Endodermal cell (in vitro differentiated cells): ENCODE measurements around the gene DDHD1. TPM values are rescaled to one million over a fixed set of nuclear protein-coding genes. Genes with fewer than 3 reads are reported as not detected.

Source experiments
- DNase-seq: peaks from one replicate; pipeline ENCODE4 v3.0.0-alpha.2; 2017
- H3K27ac ChIP-seq: 2 replicates; pipeline ENCODE4 v1.5.1; 2013; ENCODE audit warnings: mild to moderate bottlenecking, low read depth, low read length, moderate library complexity
- H3K27me3 ChIP-seq: 2 replicates; pipeline ENCODE4 v1.6.1; 2013; ENCODE audit warnings: mild to moderate bottlenecking, low read length, moderate library complexity; ENCODE audit not compliant: insufficient read depth, control insufficient read depth, poor library complexity, severe bottlenecking
- H3K36me3 ChIP-seq: 2 replicates; pipeline ENCODE4 v1.7.0; 2013; ENCODE audit warnings: mild to moderate bottlenecking, low read length, moderate library complexity; ENCODE audit not compliant: control insufficient read depth, insufficient read depth
- H3K4me1 ChIP-seq: one replicate; pipeline ENCODE4 v1.7.0; 2013; ENCODE audit warnings: low read length; ENCODE audit not compliant: control insufficient read depth, insufficient read depth
- H3K4me3 ChIP-seq: 2 replicates; pipeline ENCODE4 v1.5.1; 2013; ENCODE audit warnings: mild to moderate bottlenecking, low read length, moderate library complexity
- H3K9ac ChIP-seq: 2 replicates; pipeline ENCODE4 v1.6.1; 2013; ENCODE audit warnings: mild to moderate bottlenecking, low read length, moderate library complexity; ENCODE audit not compliant: poor library complexity, severe bottlenecking; ENCODE audit errors: extremely low read depth
- H3K9me3 ChIP-seq: 2 replicates; pipeline ENCODE4 v1.6.1; 2013; ENCODE audit warnings: mild to moderate bottlenecking, low read length, moderate library complexity; ENCODE audit not compliant: control insufficient read depth
- H3K27ac Mint-ChIP-seq: 2 replicates; pipeline ENCODE4 v1.8.0; 2020; ENCODE audit warnings: mixed read lengths
- H3K27me3 Mint-ChIP-seq: 2 replicates; pipeline ENCODE4 v1.8.0; 2021; ENCODE audit warnings: mild to moderate bottlenecking, mixed read lengths; ENCODE audit not compliant: insufficient read depth
- H3K36me3 Mint-ChIP-seq: 2 replicates; pipeline ENCODE4 v1.8.0; 2020; ENCODE audit warnings: low read depth, mixed read lengths
- H3K4me1 Mint-ChIP-seq: 2 replicates; pipeline ENCODE4 v1.8.0; 2020; ENCODE audit warnings: mixed read lengths
- H3K4me3 Mint-ChIP-seq: 2 replicates; pipeline ENCODE4 v1.8.0; 2020; ENCODE audit warnings: mild to moderate bottlenecking, moderate library complexity, mixed read lengths
- H3K9me3 Mint-ChIP-seq: 2 replicates; pipeline ENCODE4 v1.8.0; 2020; ENCODE audit warnings: mild to moderate bottlenecking, mixed read lengths
- CTCF ChIP-seq: fragments of 200-600 bp; sonication (generic); conservative IDR thresholded peaks from 2 replicates; pipeline ENCODE4 v1.5.0; 2021; ENCODE audit warnings: antibody characterized with exemption, mild to moderate bottlenecking
- WGBS, 2 experiments: methylation state at CpG; one replicate each; pipeline versions ENCODE4 v1.1.5 to v1.1.7; 2013; ENCODE audit warnings: missing lambda C conversion rate in 2 of 2, mixed read lengths in 1 of 2; ENCODE audit not compliant: insufficient coverage in 1 of 2, insufficient read length in 1 of 2; 5-methylcytosine and 5-hydroxymethylcytosine counted together
- total RNA-seq, 2 donors: library from RNA; stranded (reverse); fragmentation: NEBNext Ultra II Directional in 1 of 2; extraction: Animal tissue kit (Norgen Biotek cat#: 25700) in 1 of 2; gene quantifications; 2 replicates in 1 of 2; 3 replicates in 1 of 2; pipeline ENCODE4 v1.2.1, GENCODE V29; 2021

The DDHD1 gene
- total RNA-seq, 2 donors from 2014 or later, result 26.2 to 27.1 TPM

- Mint-ChIP-seq H3K4me1 (no peaks in the 10 kb centered on the region), H3K27ac (no peak overlapping the region), H3K9me3 (no peaks in the 10 kb centered on the region), H3K27me3 (no peaks in the 10 kb centered on the region), H3K4me3 (no peak overlapping the region), H3K36me3 (no peaks in the 10 kb centered on the region)
- no peak for DNase-seq
- H3K36me3 ChIP-seq, result no peaks in the 10 kb centered on the region
- no peak overlapping the region for H3K9ac ChIP-seq
- 88% methylated on average over 1 of the region's 2 CpGs; no CpG with 5 or more reads in 1 of the 2 experiments for WGBS, 2 experiments
- no peaks in the 10 kb centered on the region for H3K9me3 ChIP-seq
- no peak overlapping the region for H3K4me3 ChIP-seq
- TF ChIP-seq CTCF, result no peak
- H3K27ac ChIP-seq, result no peak overlapping the region
- no peaks in the 10 kb centered on the region for H3K4me1 ChIP-seq
- H3K27me3 ChIP-seq, result no peaks in the 10 kb centered on the region
Measured at GRCh38 chr14:53192052-53192760, 39.1 kb upstream of the DDHD1 start.

- H3K4me1 ChIP-seq, result no peaks in the 10 kb centered on the region
- no peak overlapping the region for H3K27ac Mint-ChIP-seq
- H3K36me3 ChIP-seq, result no peaks in the 10 kb centered on the region
- no peak overlapping the region for H3K27ac ChIP-seq
- H3K9me3 Mint-ChIP-seq, result no peaks in the 10 kb centered on the region
- 100% methylated on average over 1 of the region's 2 CpGs; no CpG with 5 or more reads in 1 of the 2 experiments for WGBS, 2 experiments
- no peaks in the 10 kb centered on the region for H3K27me3 Mint-ChIP-seq
- DNase-seq, result no peak
- H3K36me3 Mint-ChIP-seq, result no peaks in the 10 kb centered on the region
- no peak overlapping the region for H3K4me3 Mint-ChIP-seq
- H3K4me1 Mint-ChIP-seq, result no peaks in the 10 kb centered on the region
- no peaks in the 10 kb centered on the region for H3K9me3 ChIP-seq
- no peak for TF ChIP-seq CTCF
- H3K9ac ChIP-seq, result no peak overlapping the region
- no peaks in the 10 kb centered on the region for H3K27me3 ChIP-seq
- H3K4me3 ChIP-seq, result no peak overlapping the region
Measured at GRCh38 chr14:53190938-53191337, 37.8 kb upstream of the DDHD1 start.

DNA sequence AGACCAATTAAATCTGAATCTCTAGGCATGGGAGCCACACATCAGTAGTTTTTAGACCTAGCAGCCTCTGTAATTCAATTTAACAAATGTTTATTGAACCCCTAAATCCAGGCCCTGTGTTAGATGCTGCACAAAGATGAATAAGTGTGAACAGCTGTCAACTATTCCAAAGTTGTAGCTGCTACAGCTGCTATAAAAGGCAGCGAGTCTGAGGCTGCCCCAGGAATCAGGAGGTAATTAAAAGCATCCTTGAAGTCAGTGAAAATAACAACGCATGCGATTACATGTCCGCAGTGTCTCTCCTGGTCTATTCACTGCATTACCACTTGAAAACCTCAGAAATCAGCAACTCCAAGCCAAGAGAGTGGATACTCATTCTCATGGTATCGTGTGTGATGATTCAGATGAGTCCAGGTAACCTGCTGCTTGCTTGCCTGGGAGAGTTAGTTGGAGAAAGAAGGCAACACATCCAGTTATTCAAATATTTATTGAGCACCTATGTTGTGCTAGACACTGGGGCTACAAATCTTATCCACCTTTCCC lies 34.9 kb upstream of the DDHD1 start:
- Histone ChIP-seq H3K4me3 (no peak overlapping the region), H3K27me3 (no peaks in the 10 kb centered on the region), H3K4me1 (no peaks in the 10 kb centered on the region), H3K9ac (no peak overlapping the region), H3K36me3 (no peaks in the 10 kb centered on the region), H3K27ac (no peak overlapping the region), H3K9me3 (no peaks in the 10 kb centered on the region)
- Mint-ChIP-seq H3K9me3 (no peaks in the 10 kb centered on the region), H3K4me3 (no peak overlapping the region), H3K27ac (no peak overlapping the region), H3K4me1 (peaks cover 5% of the 10 kb centered on the region), H3K27me3 (no peaks in the 10 kb centered on the region), H3K36me3 (no peaks in the 10 kb centered on the region)
- no peak for TF ChIP-seq CTCF
- DNase-seq, result no peak
- 89 to 98% methylated on average over 4 to 5 of the region's 5 CpGs for WGBS, 2 experiments
